OCI-LY1 (cell line): Measurements from ENCODE around the gene TRNAU1AP.

Experiments
- H2AFZ ChIP-seq: fragments of 200-600 bp; sonication (generic), shearing (Covaris generic); 2 replicates; pipeline ENCODE4 v1.6.0; 2014; ENCODE audit warnings: antibody characterized with exemption, mild to moderate bottlenecking, low read length
- H3F3A ChIP-seq: fragments of 200-600 bp; sonication (generic), shearing (Covaris generic); 2 replicates; pipeline ENCODE4 v1.6.0; 2014; ENCODE audit warnings: mild to moderate bottlenecking, antibody characterized with exemption, low read length, moderate library complexity; ENCODE audit not compliant: insufficient read depth
- H3K27ac ChIP-seq: fragments of 200-600 bp; sonication (generic); 2 replicates; pipeline ENCODE4 v1.5.1; 2014; ENCODE audit warnings: low read length, mixed run types, mild to moderate bottlenecking, low read depth; ENCODE audit not compliant: poor library complexity, severe bottlenecking
- H3K27me3 ChIP-seq: fragments of 200-600 bp; sonication (generic); 2 replicates; pipeline ENCODE4 v1.6.0; 2014; ENCODE audit warnings: antibody characterized with exemption, mild to moderate bottlenecking, low read length, moderate library complexity; ENCODE audit not compliant: insufficient read depth
- H3K36me3 ChIP-seq: fragments of 200-600 bp; sonication (generic); 2 replicates; pipeline ENCODE4 v1.6.1; 2014; ENCODE audit warnings: mild to moderate bottlenecking, antibody characterized with exemption, low read length, moderate library complexity, mixed read lengths; ENCODE audit not compliant: insufficient read depth
- H3K4me1 ChIP-seq: fragments of 200-600 bp; sonication (generic); 2 replicates; pipeline ENCODE4 v1.5.1; 2014; ENCODE audit warnings: mild to moderate bottlenecking, low read length, moderate library complexity; ENCODE audit not compliant: insufficient read depth, severe bottlenecking
- H3K4me2 ChIP-seq: fragments of 200-600 bp; sonication (generic), shearing (Covaris generic); 2 replicates; pipeline ENCODE4 v1.6.1; 2014; ENCODE audit warnings: low read length
- H3K4me3 ChIP-seq: fragments of 200-600 bp; sonication (generic); 2 replicates; pipeline ENCODE4 v1.5.1; 2014; ENCODE audit warnings: low read length, low read depth, mild to moderate bottlenecking, mixed read lengths; ENCODE audit not compliant: poor library complexity, severe bottlenecking
- H3K79me2 ChIP-seq: fragments of 200-600 bp; shearing (Covaris generic); 2 replicates; pipeline ENCODE4 v1.6.1; 2016; ENCODE audit warnings: mixed run types, low read length, mixed read lengths; ENCODE audit not compliant: insufficient read depth
- H3K9ac ChIP-seq: fragments of 200-600 bp; sonication (generic), shearing (Covaris generic); 2 replicates; pipeline ENCODE4 v1.6.1; 2014; ENCODE audit warnings: mild to moderate bottlenecking, low read length, mixed read lengths
- H3K9me2 ChIP-seq: fragments of 200-600 bp; sonication (generic), shearing (Covaris generic); 2 replicates; pipeline ENCODE4 v1.6.1; 2014; ENCODE audit warnings: low read depth, mild to moderate bottlenecking, low read length, mixed read lengths
- H3K9me3 ChIP-seq: fragments of 200-600 bp; shearing (Covaris generic); 2 replicates; pipeline ENCODE4 v1.6.1; 2014; ENCODE audit warnings: low read length, mixed read lengths
- H4K20me1 ChIP-seq: fragments of 200-600 bp; sonication (generic), shearing (Covaris generic); 2 replicates; pipeline ENCODE4 v1.6.0; 2016; ENCODE audit warnings: mild to moderate bottlenecking, low read length; ENCODE audit not compliant: insufficient read depth
- EZH2 ChIP-seq: fragments of 200-600 bp; sonication (generic), shearing (Covaris generic); IDR thresholded peaks from 2 replicates; pipeline ENCODE4 v1.8.0; 2017; ENCODE audit warnings: borderline replicate concordance, mixed run types, mild to moderate bottlenecking, antibody characterized with exemption, low read length, moderate library complexity, mixed read lengths
- TF ChIP-seq, protein P1 (sequence below): fragments of 200-600 bp; sonication (generic), shearing (Covaris generic); IDR thresholded peaks from 2 replicates; pipeline ENCODE4 v1.5.1; 2017; ENCODE audit warnings: mild to moderate bottlenecking, antibody characterized with exemption, low read length, moderate library complexity, mixed read lengths

The TRNAU1AP gene

GRCh38 chr1:28573564-28573963 is 20.7 kb downstream of the TRNAU1AP start:
- H3K36me3 ChIP-seq = peaks cover 65% of the 10 kb centered on the region
- no peaks in the 10 kb centered on the region for H3K4me1 ChIP-seq
- no peaks in the 10 kb centered on the region for H3K9me3 ChIP-seq
- no peak overlapping the region for H3K9ac ChIP-seq
- no peak overlapping the region for H3K4me3 ChIP-seq
- no peaks in the 10 kb centered on the region for H4K20me1 ChIP-seq
- no peak overlapping the region for H2AFZ ChIP-seq
- no peaks in the 10 kb centered on the region for H3K79me2 ChIP-seq
- TF ChIP-seq, protein P1, sequence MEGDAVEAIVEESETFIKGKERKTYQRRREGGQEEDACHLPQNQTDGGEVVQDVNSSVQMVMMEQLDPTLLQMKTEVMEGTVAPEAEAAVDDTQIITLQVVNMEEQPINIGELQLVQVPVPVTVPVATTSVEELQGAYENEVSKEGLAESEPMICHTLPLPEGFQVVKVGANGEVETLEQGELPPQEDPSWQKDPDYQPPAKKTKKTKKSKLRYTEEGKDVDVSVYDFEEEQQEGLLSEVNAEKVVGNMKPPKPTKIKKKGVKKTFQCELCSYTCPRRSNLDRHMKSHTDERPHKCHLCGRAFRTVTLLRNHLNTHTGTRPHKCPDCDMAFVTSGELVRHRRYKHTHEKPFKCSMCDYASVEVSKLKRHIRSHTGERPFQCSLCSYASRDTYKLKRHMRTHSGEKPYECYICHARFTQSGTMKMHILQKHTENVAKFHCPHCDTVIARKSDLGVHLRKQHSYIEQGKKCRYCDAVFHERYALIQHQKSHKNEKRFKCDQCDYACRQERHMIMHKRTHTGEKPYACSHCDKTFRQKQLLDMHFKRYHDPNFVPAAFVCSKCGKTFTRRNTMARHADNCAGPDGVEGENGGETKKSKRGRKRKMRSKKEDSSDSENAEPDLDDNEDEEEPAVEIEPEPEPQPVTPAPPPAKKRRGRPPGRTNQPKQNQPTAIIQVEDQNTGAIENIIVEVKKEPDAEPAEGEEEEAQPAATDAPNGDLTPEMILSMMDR = no peak
- TF ChIP-seq EZH2 = no peak
- no peak overlapping the region for H3K4me2 ChIP-seq
- H3K9me2 ChIP-seq = no peaks in the 10 kb centered on the region
- no peaks in the 10 kb centered on the region for H3K27me3 ChIP-seq
- H3F3A ChIP-seq = peaks cover 8% of the 10 kb centered on the region; the same call in 1 of the 2 replicates
- H3K27ac ChIP-seq = no peak overlapping the region

GRCh38 chr1:28577052-28577678 is 24.3 kb downstream of the TRNAU1AP start:
- Histone ChIP-seq H3K9me3 (no peaks in the 10 kb centered on the region), H3F3A (peaks cover 8% of the 10 kb centered on the region; the same call in 1 of the 2 replicates), H3K9me2 (no peaks in the 10 kb centered on the region), H4K20me1 (no peaks in the 10 kb centered on the region), H3K27ac (peak overlapping the region; percentile 13), H3K36me3 (peaks cover 71% of the 10 kb centered on the region), H3K4me2 (no peak overlapping the region), H2AFZ (no peak overlapping the region), H3K27me3 (no peaks in the 10 kb centered on the region), H3K79me2 (peaks cover 16% of the 10 kb centered on the region), H3K4me3 (no peak overlapping the region), H3K9ac (no peak overlapping the region), H3K4me1 (peaks cover 19% of the 10 kb centered on the region)
- TF ChIP-seq, protein P1 = no peak
- no peak for TF ChIP-seq EZH2

- Histone ChIP-seq H3K4me1 (peaks cover 27% of the 10 kb centered on the region), H3F3A (peaks cover 8% of the 10 kb centered on the region; the same call in 1 of the 2 replicates), H2AFZ (no peak overlapping the region), H3K27me3 (no peaks in the 10 kb centered on the region), H3K4me2 (no peak overlapping the region), H4K20me1 (no peaks in the 10 kb centered on the region), H3K9me3 (no peaks in the 10 kb centered on the region), H3K27ac (peak overlapping the region; percentile 13), H3K9ac (no peak overlapping the region), H3K79me2 (peaks cover 16% of the 10 kb centered on the region), H3K4me3 (no peak overlapping the region), H3K36me3 (peaks cover 70% of the 10 kb centered on the region), H3K9me2 (no peaks in the 10 kb centered on the region)
- TF ChIP-seq EZH2 = no peak
- TF ChIP-seq, protein P1 = no peak
These were observed 25.1 kb downstream of the TRNAU1AP start for GRCh38 chr1:28577738-28578536.
